HTR-8/SVneo (cell line): ENCODE data around the gene KCNJ6.
"Not testable (repeated sequence)": the region's sequence is repeated elsewhere in the genome, so short reads cannot be mapped to it uniquely, and the experiment has no call there.

Experiments
- DNase-seq: peaks from one replicate; pipeline ENCODE4 v3.0.0; 2011; ENCODE audit warnings: low spot score, mixed read lengths; ENCODE audit not compliant: insufficient read length
- FAIRE-seq: peaks from 2 replicates; lab custom pipeline; 2011; peaks lifted over from hg19 to GRCh38; lab: Jason Lieb, UNC

The KCNJ6 gene

GRCh38 chr21:37916310-37917051 is at the start of gene KCNJ6:
Gene KCNJ6 (minus strand): TSS chr21:37916457. CDS start chr21:37840682, 75,775 bp downstream.
- FAIRE-seq, result peak; percentile 26
- DNase-seq, result peak; percentile 53

GRCh38 chr21:37965088-37965805 is 49.0 kb upstream of the KCNJ6 start:
- FAIRE-seq, result no peak
- DNase-seq, result no peak

GRCh38 chr21:37958537-37958936 is 42.3 kb upstream of the KCNJ6 start:
- FAIRE-seq (no peak), DNase-seq (no peak)

GRCh38 chr21:37956772-37957171 is 40.5 kb upstream of the KCNJ6 start:
- no peak for FAIRE-seq
- no peak for DNase-seq

- DNase-seq (no peak), FAIRE-seq (no peak)
Measured at GRCh38 chr21:37945036-37945435, 28.8 kb upstream of the KCNJ6 start.

GRCh38 chr21:37944496-37944895 is 28.2 kb upstream of the KCNJ6 start:
- FAIRE-seq (no peak), DNase-seq (no peak)

GRCh38 chr21:37940691-37941090 is 24.4 kb upstream of the KCNJ6 start:
- no peak for DNase-seq
- no peak for FAIRE-seq

GRCh38 chr21:37939838-37940237 is 23.6 kb upstream of the KCNJ6 start:
- DNase-seq, result no peak
- no peak for FAIRE-seq

GRCh38 chr21:37939251-37939650 is 23.0 kb upstream of the KCNJ6 start:
- FAIRE-seq (no peak), DNase-seq (no peak)

- FAIRE-seq, result no peak
Measured at GRCh38 chr21:37937668-37938067, 21.4 kb upstream of the KCNJ6 start.

GRCh38 chr21:37936010-37936785 is 19.9 kb upstream of the KCNJ6 start:
- DNase-seq (no peak), FAIRE-seq (no peak)

More at GRCh38 chr21:37937668-37938067, 21.4 kb upstream of the KCNJ6 start:
- DNase-seq, result no peak

- DNase-seq (no peak), FAIRE-seq (no peak)
Measured at GRCh38 chr21:37932936-37933335, 16.7 kb upstream of the KCNJ6 start.

- no peak for DNase-seq
- no peak for FAIRE-seq
Measured at GRCh38 chr21:37927711-37928110, 11.5 kb upstream of the KCNJ6 start.

GRCh38 chr21:37921091-37921490 is 4.8 kb upstream of the KCNJ6 start:
- no peak for FAIRE-seq
- DNase-seq, result no peak

- FAIRE-seq, DNase-seq: not testable (repeated sequence)
Measured at GRCh38 chr21:37920302-37920701, 4.0 kb upstream of the KCNJ6 start.

GRCh38 chr21:37917612-37918011 is 1.4 kb upstream of the KCNJ6 start:
- no peak for DNase-seq
- no peak for FAIRE-seq

- no peak for DNase-seq
- no peak for FAIRE-seq
Measured at GRCh38 chr21:37915941-37916309, 332 bp downstream of the KCNJ6 start.

- FAIRE-seq, result no peak
Measured at GRCh38 chr21:37915497-37915911, 753 bp downstream of the KCNJ6 start.

GRCh38 chr21:37912616-37913015 is 3.6 kb downstream of the KCNJ6 start:
- FAIRE-seq (no peak), DNase-seq (no peak)

More at GRCh38 chr21:37915497-37915911, 753 bp downstream of the KCNJ6 start:
- DNase-seq, result no peak

GRCh38 chr21:37909936-37910335 is 6.3 kb downstream of the KCNJ6 start:
- DNase-seq (no peak), FAIRE-seq (no peak)

- FAIRE-seq (no peak), DNase-seq (no peak)
Measured at GRCh38 chr21:37908691-37909090, 7.6 kb downstream of the KCNJ6 start.
